WTC11 (cell line): ENCODE measurements around the gene ANG.

Experiments used
- NR1H2 ChIP-seq: sonication (generic); formaldehyde crosslinking; IDR thresholded peaks from 2 replicates; pipeline ENCODE4 v1.9.0; 2021; ENCODE audit warnings: mild to moderate bottlenecking, moderate library complexity, missing genetic modification reagents
- SMAD3 ChIP-seq: sonication (generic); formaldehyde crosslinking; IDR thresholded peaks from 2 replicates; pipeline ENCODE4 v1.8.0; 2022; ENCODE audit warnings: missing genetic modification reagents, mild to moderate bottlenecking, borderline replicate concordance
- TCF7 ChIP-seq: sonication (generic); formaldehyde crosslinking; IDR thresholded peaks from 2 replicates; pipeline ENCODE4 v1.8.0; 2022; ENCODE audit warnings: mild to moderate bottlenecking, low read depth, missing genetic modification reagents, moderate library complexity
- TEAD4 ChIP-seq: sonication (generic); formaldehyde crosslinking; IDR thresholded peaks from 2 replicates; pipeline ENCODE4 v1.8.0; 2022; ENCODE audit warnings: mild to moderate bottlenecking, missing genetic modification reagents
- ZNF121 ChIP-seq: sonication (generic); formaldehyde crosslinking; IDR thresholded peaks from 2 replicates; pipeline ENCODE4 v1.8.0; 2023; ENCODE audit warnings: missing genetic modification reagents
- TF ChIP-seq, protein P1 (sequence below): fragments of 200-600 bp; IDR thresholded peaks from 2 replicates; pipeline ENCODE4 v1.8.0; 2022; ENCODE audit warnings: antibody characterized with exemption

DNA sequence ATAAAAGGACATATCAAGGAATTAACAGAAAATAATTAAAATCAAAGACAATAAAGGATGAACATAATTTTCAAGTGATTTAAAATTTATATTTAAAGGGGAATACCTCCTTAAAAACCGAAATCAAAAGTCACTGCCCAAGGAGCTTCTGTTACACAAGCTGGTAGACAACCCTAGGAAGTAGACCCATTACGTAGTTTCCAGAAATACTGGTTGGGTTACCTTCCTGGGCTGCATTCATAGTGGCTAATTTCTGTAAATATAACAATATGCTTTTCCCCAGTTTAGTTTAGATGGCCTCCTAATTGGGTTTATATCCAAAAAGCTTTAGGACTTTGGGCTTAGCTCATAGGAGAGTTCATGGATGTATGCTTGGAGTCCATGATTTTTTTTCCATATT, 55.0 kb downstream of the ANG start:
- TF ChIP-seq ZNF121 (CRISPR knock-in tag), result no peak
- TF ChIP-seq, protein P1, sequence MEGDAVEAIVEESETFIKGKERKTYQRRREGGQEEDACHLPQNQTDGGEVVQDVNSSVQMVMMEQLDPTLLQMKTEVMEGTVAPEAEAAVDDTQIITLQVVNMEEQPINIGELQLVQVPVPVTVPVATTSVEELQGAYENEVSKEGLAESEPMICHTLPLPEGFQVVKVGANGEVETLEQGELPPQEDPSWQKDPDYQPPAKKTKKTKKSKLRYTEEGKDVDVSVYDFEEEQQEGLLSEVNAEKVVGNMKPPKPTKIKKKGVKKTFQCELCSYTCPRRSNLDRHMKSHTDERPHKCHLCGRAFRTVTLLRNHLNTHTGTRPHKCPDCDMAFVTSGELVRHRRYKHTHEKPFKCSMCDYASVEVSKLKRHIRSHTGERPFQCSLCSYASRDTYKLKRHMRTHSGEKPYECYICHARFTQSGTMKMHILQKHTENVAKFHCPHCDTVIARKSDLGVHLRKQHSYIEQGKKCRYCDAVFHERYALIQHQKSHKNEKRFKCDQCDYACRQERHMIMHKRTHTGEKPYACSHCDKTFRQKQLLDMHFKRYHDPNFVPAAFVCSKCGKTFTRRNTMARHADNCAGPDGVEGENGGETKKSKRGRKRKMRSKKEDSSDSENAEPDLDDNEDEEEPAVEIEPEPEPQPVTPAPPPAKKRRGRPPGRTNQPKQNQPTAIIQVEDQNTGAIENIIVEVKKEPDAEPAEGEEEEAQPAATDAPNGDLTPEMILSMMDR, result no peak
- no peak for TF ChIP-seq TCF7 (CRISPR knock-in tag)
- TF ChIP-seq TEAD4, result no peak
- no peak for TF ChIP-seq NR1H2 (CRISPR knock-in tag)
- TF ChIP-seq SMAD3 (CRISPR knock-in tag), result no peak
